ENCODE results near the gene MPP3.
"Not testable (repeated sequence)": the region's sequence is repeated elsewhere in the genome, so short reads cannot be mapped to it uniquely, and the experiment has no call there.

Gene MPP3

GRCh38 chr17:43799047-43799446 lies 33.9 kb downstream of the MPP3 start:
- DNase-seq (ENCODE audit: low read depth, low spot score): no peak
- Histone ChIP-seq H3K9ac (ENCODE audit: insufficient read length) (no peak overlapping the region), H3K36me3 (ENCODE audit: insufficient read depth, low read length) (0 out of 2 replicates have a peak, but pooled peaks cover 3% of the 10 kb centered on the region), H3K9me3 (ENCODE audit: low read depth, low read length) (no peaks in the 10 kb centered on the region), H3K27ac (no peak overlapping the region), H3K4me3 (no peak overlapping the region)
- TF ChIP-seq POLR2AphosphoS5 (IDR thresholded peaks at IDR 0.05; ENCODE audit: borderline replicate concordance, low read depth, low read length) (no peak), FOXP2 (optimal IDR thresholded peaks at IDR 0.05; ENCODE audit: control extremely low read depth, extremely low read length, insufficient read depth) (no peak)

- H3K27ac ChIP-seq; H3K36me3 ChIP-seq (ENCODE audit: insufficient read depth, low read length); H3K4me3 ChIP-seq; DNase-seq (ENCODE audit: low read depth, low spot score); H3K9ac ChIP-seq (ENCODE audit: insufficient read length); H3K9me3 ChIP-seq (ENCODE audit: low read depth, low read length): not testable (repeated sequence)
These were observed 34.9 kb downstream of the MPP3 start for GRCh38 chr17:43798024-43798423.

GRCh38 chr17:43792668-43793067 lies 40.3 kb downstream of the MPP3 start:
- not testable (repeated sequence) for H3K9me3 ChIP-seq (ENCODE audit: low read depth, low read length); H3K36me3 ChIP-seq (ENCODE audit: insufficient read depth, low read length); DNase-seq (ENCODE audit: low read depth, low spot score); H3K9ac ChIP-seq (ENCODE audit: insufficient read length); H3K4me3 ChIP-seq; H3K27ac ChIP-seq

DNA sequence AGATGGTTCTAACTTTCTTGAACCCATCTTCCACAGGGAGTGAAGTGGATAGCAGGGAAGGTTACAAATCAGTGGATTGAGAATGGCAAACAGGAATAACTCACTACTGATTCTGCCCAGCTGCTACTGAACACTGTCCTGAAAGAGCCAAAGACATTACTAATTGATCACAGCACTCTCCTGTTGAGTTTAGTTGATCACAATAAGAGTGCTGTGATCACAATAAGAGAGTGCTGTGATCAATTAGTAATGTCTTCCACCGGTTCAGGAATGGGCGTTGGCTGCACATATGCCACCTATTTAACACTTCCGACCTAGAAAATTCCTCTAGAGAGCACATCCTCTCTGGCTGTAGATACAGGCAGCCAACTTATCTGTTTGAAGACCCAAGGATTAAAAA lies 41.4 kb downstream of the MPP3 start:
- TF ChIP-seq EZH2 (IDR thresholded peaks at IDR 0.05) (no peak), FOXP2 (optimal IDR thresholded peaks at IDR 0.05; ENCODE audit: control extremely low read depth, extremely low read length, insufficient read depth) (no peak), POLR2AphosphoS5 (IDR thresholded peaks at IDR 0.05; ENCODE audit: borderline replicate concordance, low read depth, low read length) (no peak)
- Histone ChIP-seq H3K9ac (ENCODE audit: insufficient read length) (no peak overlapping the region), H3K9me3 (ENCODE audit: low read depth, low read length) (no peaks in the 10 kb centered on the region), H3K4me3 (peak overlapping the region; percentile 49), H3K36me3 (ENCODE audit: insufficient read depth, low read length) (no peaks in the 10 kb centered on the region), H3K27ac (peak overlapping the region; percentile 36; the same call in 1 of the 2 replicates)
- DNase-seq (ENCODE audit: low read depth, low spot score): no peak

- Histone ChIP-seq H3K9me3 (ENCODE audit: low read depth, low read length) (no peaks in the 10 kb centered on the region), H3K27ac (no peak overlapping the region), H3K9ac (ENCODE audit: insufficient read length) (no peak overlapping the region), H3K36me3 (ENCODE audit: insufficient read depth, low read length) (no peaks in the 10 kb centered on the region), H3K4me3 (no peak overlapping the region)
- no peak for DNase-seq (ENCODE audit: low read depth, low spot score)
- TF ChIP-seq EZH2 (IDR thresholded peaks at IDR 0.05): no peak
- no peak for TF ChIP-seq FOXP2 (optimal IDR thresholded peaks at IDR 0.05; ENCODE audit: control extremely low read depth, extremely low read length, insufficient read depth)
- no peak for TF ChIP-seq POLR2AphosphoS5 (IDR thresholded peaks at IDR 0.05; ENCODE audit: borderline replicate concordance, low read depth, low read length)
These were observed 42.5 kb downstream of the MPP3 start for GRCh38 chr17:43790311-43790940.

DNA sequence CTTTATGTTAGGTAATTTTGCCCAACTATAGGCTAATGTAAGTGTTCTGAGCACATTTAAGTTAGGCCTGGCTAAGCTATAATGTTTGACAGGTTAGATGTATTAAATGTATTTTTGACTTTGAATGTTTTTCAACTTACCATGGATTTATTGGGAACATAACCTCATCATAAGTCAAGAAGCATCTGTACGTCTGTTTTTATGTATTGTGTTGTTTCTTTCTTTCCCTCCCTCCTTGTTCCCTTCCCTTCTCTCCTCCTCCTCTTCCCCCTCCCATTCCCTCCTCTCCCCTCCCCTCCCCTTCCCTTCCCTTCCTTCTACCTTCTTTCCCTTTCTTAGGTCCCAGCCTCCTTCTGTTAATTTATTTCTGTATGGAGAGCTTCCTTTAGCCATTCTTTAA lies 43.5 kb downstream of the MPP3 start:
- TF ChIP-seq EZH2 (IDR thresholded peaks at IDR 0.05) (no peak), FOXP2 (optimal IDR thresholded peaks at IDR 0.05; ENCODE audit: control extremely low read depth, extremely low read length, insufficient read depth) (no peak), POLR2AphosphoS5 (IDR thresholded peaks at IDR 0.05; ENCODE audit: borderline replicate concordance, low read depth, low read length) (no peak)
- DNase-seq (ENCODE audit: low read depth, low spot score): no peak
- Histone ChIP-seq H3K9me3 (ENCODE audit: low read depth, low read length) (no peaks in the 10 kb centered on the region), H3K9ac (ENCODE audit: insufficient read length) (no peak overlapping the region), H3K4me3 (no peak overlapping the region), H3K27ac (no peak overlapping the region), H3K36me3 (ENCODE audit: insufficient read depth, low read length) (no peaks in the 10 kb centered on the region)

- TF ChIP-seq EZH2 (IDR thresholded peaks at IDR 0.05): no peak
- TF ChIP-seq FOXP2 (optimal IDR thresholded peaks at IDR 0.05; ENCODE audit: control extremely low read depth, extremely low read length, insufficient read depth): no peak
- no peak for TF ChIP-seq POLR2AphosphoS5 (IDR thresholded peaks at IDR 0.05; ENCODE audit: borderline replicate concordance, low read depth, low read length)
- Histone ChIP-seq H3K27ac (no peak overlapping the region), H3K4me3 (no peak overlapping the region), H3K9me3 (ENCODE audit: low read depth, low read length) (no peaks in the 10 kb centered on the region), H3K9ac (ENCODE audit: insufficient read length) (no peak overlapping the region), H3K36me3 (ENCODE audit: insufficient read depth, low read length) (no peaks in the 10 kb centered on the region)
- no peak for DNase-seq (ENCODE audit: low read depth, low spot score)
These were observed 44.4 kb downstream of the MPP3 start for GRCh38 chr17:43788540-43788939.

- H3K27ac ChIP-seq: peak overlapping the region; percentile 32; the same call in 1 of the 2 replicates
- peak overlapping the region; percentile 31; the same call in 1 of the 2 replicates for H3K4me3 ChIP-seq
- H3K9me3 ChIP-seq (ENCODE audit: low read depth, low read length): no peaks in the 10 kb centered on the region
- no peak for TF ChIP-seq POLR2AphosphoS5 (IDR thresholded peaks at IDR 0.05; ENCODE audit: borderline replicate concordance, low read depth, low read length)
- no peak for TF ChIP-seq EZH2 (IDR thresholded peaks at IDR 0.05)
- H3K9ac ChIP-seq (ENCODE audit: insufficient read length): no peak overlapping the region
- no peaks in the 10 kb centered on the region for H3K36me3 ChIP-seq (ENCODE audit: insufficient read depth, low read length)
- no peak for DNase-seq (ENCODE audit: low read depth, low spot score)
These were observed 45.2 kb downstream of the MPP3 start for GRCh38 chr17:43787728-43788127.

GRCh38 chr17:43784628-43785101 lies 48.3 kb downstream of the MPP3 start:
- H3K27ac ChIP-seq: no peak overlapping the region
- H3K9me3 ChIP-seq (ENCODE audit: low read depth, low read length): no peaks in the 10 kb centered on the region
- H3K9ac ChIP-seq (ENCODE audit: insufficient read length): no peak overlapping the region
- DNase-seq (ENCODE audit: low read depth, low spot score): no peak
- TF ChIP-seq FOXP2 (optimal IDR thresholded peaks at IDR 0.05; ENCODE audit: control extremely low read depth, extremely low read length, insufficient read depth) (no peak), EZH2 (IDR thresholded peaks at IDR 0.05) (no peak)
- no peaks in the 10 kb centered on the region for H3K36me3 ChIP-seq (ENCODE audit: insufficient read depth, low read length)
- H3K4me3 ChIP-seq: no peak overlapping the region

All from SK-N-MC (cell line).